K562 (cell line): ENCODE data around the gene WNK2. TPM values are rescaled to one million over a fixed set of nuclear protein-coding genes. Genes with fewer than 3 reads are reported as not detected.

Source experiments
- ATAC-seq: fragments of 200-7000 bp; cut with Tn5 transposase; 3 replicates; pipeline ENCODE4 v1.9.1; 2020; ENCODE audit warnings: moderate library complexity
- BruUV-seq: library from RNA; stranded (reverse); fragments of 400-500 nt; replicated peaks from 2 replicates; lab custom pipeline; 2021; lab: Mats Ljungman, UMichigan
- CTCF ChIA-PET: fragments of 300-600 bp; formaldehyde crosslinking; extraction: SDS; loops from one replicate; lab custom pipeline; 2021; ENCODE audit warnings: low intra/inter-chr PET ratio; lab: Yijun Ruan, JAX
- POLR2A ChIA-PET: fragments of 300-600, 350-650 bp; sonication (Branson Sonifier 250); formaldehyde crosslinking; extraction: SDS; loops from one replicate; lab custom pipeline; 2021; ENCODE audit warnings: antibody characterized with exemption, inconsistent platforms; lab: Yijun Ruan, JAX
- DNase-seq, 4 experiments: peaks; one replicate each; pipeline versions ENCODE4 v3.0.0 to v3.0.0-alpha.2; 2011 to 2018; ENCODE audit warnings: low spot score in 3 of 4, mixed read lengths in 3 of 4; ENCODE audit errors: extremely low read depth in 1 of 4
- FAIRE-seq: peaks from 2 replicates; lab custom pipeline; 2011; peaks lifted over from hg19 to GRCh38; lab: Jason Lieb, UNC
- H2AFZ ChIP-seq: 2 replicates; pipeline ENCODE4 v1.6.0; 2011; ENCODE audit warnings: low read depth, low read length, control low read depth, inconsistent platforms
- H3K27ac ChIP-seq: fragments of 200-600 bp; 3 replicates; pipeline ENCODE4 v1.8.0; 2011; ENCODE audit warnings: low read depth, mild to moderate bottlenecking, control low read depth, inconsistent platforms, low read length, moderate library complexity, mixed read lengths; ENCODE audit errors: extremely low read depth
- H3K27me3 ChIP-seq, 2 experiments: fragments of 300-600 bp in 1 of 2; 2 replicates in 1 of 2; 3 replicates in 1 of 2; pipeline versions ENCODE4 v1.6.0 to v1.8.0; 2011; ENCODE audit warnings: inconsistent platforms in 2 of 2, low read length in 2 of 2, mild to moderate bottlenecking in 1 of 2, mixed read lengths in 1 of 2, moderate library complexity in 1 of 2; ENCODE audit not compliant: control insufficient read depth in 2 of 2, insufficient read depth in 2 of 2
- H3K36me3 ChIP-seq: fragments of 300-600 bp; 3 replicates; pipeline ENCODE4 v1.8.0; 2011; ENCODE audit warnings: mild to moderate bottlenecking, low read length, inconsistent platforms; ENCODE audit not compliant: control insufficient read depth, insufficient read depth
- H3K4me1 ChIP-seq, 2 experiments: fragments of 200-600 bp in 1 of 2; replicated peaks in 1 of 2; 2 replicates in 1 of 2; 3 replicates in 1 of 2; pipeline versions ENCODE4 v1.5.1 to v1.8.0; 2011; ENCODE audit warnings: inconsistent platforms in 2 of 2, low read length in 2 of 2, mild to moderate bottlenecking in 1 of 2, mixed read lengths in 1 of 2, moderate library complexity in 1 of 2; ENCODE audit not compliant: control insufficient read depth in 2 of 2, insufficient read depth in 2 of 2
- H3K4me2 ChIP-seq: 2 replicates; pipeline ENCODE4 v1.6.1; 2011; ENCODE audit warnings: low read length, control low read depth, inconsistent platforms, mixed read lengths; ENCODE audit not compliant: insufficient read depth
- H3K4me3 ChIP-seq: fragments of 200-600 bp; sonication (generic), shearing (Covaris generic); 2 replicates; pipeline ENCODE4 v1.5.1; 2016; ENCODE audit warnings: control low read depth, inconsistent platforms
- H3K79me2 ChIP-seq: fragments of 200-600 bp; 3 replicates; pipeline ENCODE4 v1.8.0; 2011; ENCODE audit warnings: low read length, inconsistent platforms; ENCODE audit not compliant: control insufficient read depth, insufficient read depth
- H3K9ac ChIP-seq, 2 experiments: 2 replicates each; pipeline versions ENCODE4 v1.6.0 to v1.6.1; 2011; ENCODE audit warnings: low read depth in 2 of 2, low read length in 2 of 2, control low read depth in 1 of 2, inconsistent platforms in 1 of 2, mild to moderate bottlenecking in 1 of 2, mixed read lengths in 1 of 2; ENCODE audit not compliant: insufficient read depth in 1 of 2
- H3K9me1 ChIP-seq: one replicate; pipeline ENCODE4 v1.6.0; 2011; ENCODE audit warnings: inconsistent platforms, mild to moderate bottlenecking, low read length, moderate library complexity; ENCODE audit not compliant: control insufficient read depth, insufficient read depth
- H3K9me3 ChIP-seq: replicated peaks from 2 replicates; pipeline ENCODE4 v1.5.1; 2011; ENCODE audit warnings: low read depth, low read length, inconsistent platforms; ENCODE audit not compliant: control insufficient read depth, insufficient read depth
- H4K20me1 ChIP-seq: replicated peaks from 2 replicates; pipeline ENCODE4 v1.6.1; 2011; ENCODE audit warnings: low read length, inconsistent platforms, mixed read lengths; ENCODE audit not compliant: control insufficient read depth, insufficient read depth
- BCL6 ChIP-seq: fragments of 250-450 bp; sonication (Bioruptor Pico); IDR thresholded peaks from 2 replicates; pipeline ENCODE4 v1.4.0; 2020
- BDP1 ChIP-seq: IDR thresholded peaks from 3 replicates; pipeline ENCODE4 v1.6.1; 2011; ENCODE audit not compliant: insufficient read length, insufficient read depth
- ELK1 ChIP-seq: sonication (generic); formaldehyde crosslinking; IDR thresholded peaks from 2 replicates; pipeline ENCODE4 v1.8.1; 2022; ENCODE audit warnings: missing genetic modification reagents
- HDAC1 ChIP-seq, 2 experiments: fragments of 450-650 bp; IDR thresholded peaks; 2 replicates each; pipeline ENCODE4 v1.6.1; 2016 to 2017; ENCODE audit warnings: inconsistent platforms in 1 of 2, mild to moderate bottlenecking in 1 of 2, moderate library complexity in 1 of 2
- HDAC6 ChIP-seq: IDR thresholded peaks from 2 replicates; pipeline ENCODE4 v1.6.1; 2012; ENCODE audit warnings: low read depth, mild to moderate bottlenecking, control low read depth, inconsistent platforms, low read length, moderate library complexity
- KAT8 ChIP-seq: fragments of 450-650 bp; IDR thresholded peaks from 2 replicates; pipeline ENCODE4 v1.6.1; 2016; ENCODE audit warnings: low read depth, mild to moderate bottlenecking
- KDM4B ChIP-seq, 2 experiments: fragments of 450-650 bp in 1 of 2; sonication (generic) in 1 of 2; IDR thresholded peaks; 2 replicates each; pipeline ENCODE4 v1.6.1; 2016 to 2017; ENCODE audit warnings: borderline replicate concordance in 2 of 2, antibody characterized with exemption in 1 of 2, low read depth in 1 of 2, mild to moderate bottlenecking in 1 of 2
- KDM5B ChIP-seq: fragments of 200-600 bp; sonication (generic); IDR thresholded peaks from 2 replicates; pipeline ENCODE4 v1.6.1; 2012; ENCODE audit warnings: low read depth, mild to moderate bottlenecking, moderate library complexity, low read length, control low read depth, inconsistent platforms; ENCODE audit not compliant: insufficient replicate concordance
- NR4A1 ChIP-seq, 2 experiments: fragments of 250-450 bp in 1 of 2; fragments of 450-650 bp in 1 of 2; sonication (Bioruptor Pico) in 1 of 2; IDR thresholded peaks; 2 replicates each; pipeline versions ENCODE4 v1.4.0 to v1.6.1; 2016 to 2020; ENCODE audit warnings: mild to moderate bottlenecking in 2 of 2, missing compliant biosample characterization in 1 of 2, missing genetic modification characterization in 1 of 2, moderate library complexity in 1 of 2
- RFX1 ChIP-seq: fragments of 450-650 bp; IDR thresholded peaks from 2 replicates; pipeline ENCODE4 v1.6.1; 2016; ENCODE audit warnings: mild to moderate bottlenecking, moderate library complexity
- RNF219 ChIP-seq: fragments of 250-450 bp; sonication (Bioruptor Pico); IDR thresholded peaks from 2 replicates; pipeline ENCODE4 v1.5.0; 2022; ENCODE audit warnings: mild to moderate bottlenecking
- SMARCC2 ChIP-seq: fragments of 450-650 bp; IDR thresholded peaks from 2 replicates; pipeline ENCODE4 v1.6.1; 2017; ENCODE audit warnings: antibody characterized with exemption, moderate library complexity, mild to moderate bottlenecking, low read depth
- TBL1XR1 ChIP-seq, 2 experiments: IDR thresholded peaks; 2 replicates each; pipeline ENCODE4 v1.6.1; 2012; ENCODE audit warnings: improper control_type of control experiment in 2 of 2, low read length in 2 of 2, mild to moderate bottlenecking in 1 of 2
- TCF7L2 ChIP-seq: fragments of 150-350 bp; IDR thresholded peaks from 2 replicates; pipeline ENCODE4 v1.6.1; 2016; ENCODE audit warnings: low read depth, mild to moderate bottlenecking, low read length, moderate library complexity
- ZMIZ1 ChIP-seq, 2 experiments: fragments of 150-350 bp in 1 of 2; IDR thresholded peaks; 2 replicates each; pipeline ENCODE4 v1.6.1; 2012 to 2016; ENCODE audit warnings: low read depth in 2 of 2, low read length in 2 of 2, mild to moderate bottlenecking in 1 of 2, moderate library complexity in 1 of 2
- WGBS: fragments of 100-300 bp; shearing (Covaris generic); methylation state at CpG from one replicate; pipeline ENCODE4 v1.1.6; 2016; ENCODE audit warnings: low coverage, mixed read lengths; ENCODE audit not compliant: insufficient coverage; ENCODE audit errors: missing lambda C conversion rate; 5-methylcytosine and 5-hydroxymethylcytosine counted together
- in situ Hi-C: fragments of 300-500 bp; cut with MboI; formaldehyde crosslinking; loops from 4 replicates; pipeline ENCODE4 v1.15.0; 2018; ENCODE audit warnings: inconsistent platforms, mixed read lengths
- intact Hi-C: fragments of 100-400 bp; cut with micrococcal nuclease; formaldehyde crosslinking; loops from 2 replicates; pipeline ENCODE4 v1.14.2; 2022
- polyA plus RNA-seq, 8 experiments: library from polyadenylated mRNA; depleted of rRNA in 4 of 8; stranded (reverse) in 5 of 8; unstranded in 3 of 8; fragments of >200 nt; fragmentation: Nextera tagmentation in 2 of 8; fragmentation: Illumina TruSeq in 1 of 8; extraction: Ambion mirVana in 2 of 8; extraction: Trizol in 1 of 8; gene quantifications; 2 replicates each; pipeline versions ENCODE4 v1.2.1 to v1.2.3, GENCODE V29; 2011 to 2014; ENCODE audit warnings: inconsistent platforms in 1 of 8, missing spikeins in 1 of 8
- total RNA-seq, 7 experiments: library from RNA; depleted of rRNA in 6 of 7; stranded (reverse); fragments of >200 nt in 6 of 7; fragmentation: Illumina TruSeq in 2 of 7; extraction: Trizol in 2 of 7; gene quantifications; 2 replicates each; pipeline versions ENCODE4 v1.2.1 to v1.2.3, GENCODE V29; 2011 to 2021; ENCODE audit warnings: low replicate concordance in 1 of 7

WNK2 gene
- total and polyA plus RNA-seq, 9 of the 15 experiments (the other 6 are each of a cell fraction or from before 2014, with no cell fraction given), result 0.36 to 3.3 (median 0.64) TPM; not detected in 2

DNA sequence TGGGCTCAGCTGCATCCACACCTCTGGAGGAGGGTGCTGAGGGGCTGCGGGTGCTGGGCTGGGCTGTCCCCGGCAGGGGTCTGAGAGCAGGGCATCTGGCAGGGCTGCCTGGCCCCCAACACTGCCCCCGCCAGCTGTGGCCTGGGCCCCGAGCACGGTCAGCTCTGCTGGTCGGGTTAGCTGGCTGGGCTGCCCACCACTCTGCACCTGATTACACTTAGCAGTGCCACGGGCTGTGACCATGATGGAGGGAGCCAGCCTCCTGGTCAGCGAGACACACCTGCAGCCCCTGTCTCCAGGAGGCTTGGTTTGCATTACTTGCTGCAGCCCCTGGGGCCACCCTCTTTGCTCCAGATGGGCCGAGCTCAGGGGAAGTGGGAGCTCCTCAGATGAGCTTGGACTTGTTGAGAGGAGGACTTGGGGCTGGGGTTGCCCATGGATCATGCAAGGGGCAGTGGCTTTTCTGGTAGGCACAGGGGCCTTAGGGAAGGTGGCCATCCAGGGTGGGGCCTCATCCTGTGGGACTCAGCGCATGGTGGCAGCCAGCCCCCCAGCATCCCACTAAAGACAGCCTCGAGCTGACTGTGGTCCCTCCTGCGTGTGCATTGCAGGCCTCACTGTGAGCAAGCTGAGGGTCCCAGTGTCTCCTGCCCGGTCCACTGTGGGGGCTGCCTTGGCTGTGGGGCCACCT, 135.5 kb downstream of the WNK2 start:
- intact Hi-C loops (no loop called here), in situ Hi-C loops (loop anchor here (25.0 kb wide), 1 partner anchor 307 kb away; no protein-coding TSS in a partner anchor)
- BruUV-seq, result no TSS peak
- DNase-seq, result peak in 1 of 4 experiments; percentile 3
- Histone ChIP-seq H3K79me2 (no peaks in the 10 kb centered on the region), H3K9ac (no peak overlapping the region), H3K27ac (no peak overlapping the region), H3K9me1 (peaks cover 3% of the 10 kb centered on the region), H3K27me3 (peaks cover 21 to 78% of the 10 kb centered on the region in 2 experiments), H3K4me3 (no peak overlapping the region), H3K36me3 (no peaks in the 10 kb centered on the region), H3K4me1 (peaks cover 0 to 14% of the 10 kb centered on the region in 2 experiments; a peak in 1 of 5 replicates), H3K9me3 (no peaks in the 10 kb centered on the region), H4K20me1 (no peaks in the 10 kb centered on the region), H3K4me2 (no peak overlapping the region), H2AFZ (no peak overlapping the region)
- under 1% methylated on average over 12 of the region's 13 CpGs for WGBS
- no peak for FAIRE-seq
- POLR2A ChIA-PET, result interaction anchor here (0.8 kb wide), 1 partner anchor 224 kb away, joined by 6 read pairs; no protein-coding TSS in a partner anchor
- CTCF ChIA-PET, result no interaction called here
- ATAC-seq, result no peak
- TF ChIP-seq KDM4B (IDR thresholded peaks at IDR 0.05; ENCODE audit: borderline replicate concordance in 2 of 2, low read depth in 1 of 2) (no peak), ELK1 (CRISPR knock-in tag) (no peak), HDAC6 (no peak), KAT8 (no peak), RNF219 (no peak), ZMIZ1 (IDR thresholded peaks at IDR 0.05; ENCODE audit: low read depth in 2 of 2, low read length in 2 of 2) (no peak), RFX1 (no peak), TBL1XR1 (IDR thresholded peaks at IDR 0.05; ENCODE audit: low read length in 2 of 2) (no peak), SMARCC2 (no peak), BDP1 (no peak), NR4A1 (CRISPR knock-in tag; IDR thresholded peaks at IDR 0.05) (no peak), NR4A1 (tag; IDR thresholded peaks at IDR 0.05) (no peak), HDAC1 (IDR thresholded peaks at IDR 0.05) (no peak), TCF7L2 (no peak), KDM5B (no peak), BCL6 (CRISPR knock-in tag) (no peak)
